Amygdala (tissue), 56 donors: Measurements from ENCODE around the gene KRTAP12-1.
"Not testable (repeated sequence)": the region's sequence is repeated elsewhere in the genome, so short reads cannot be mapped to it uniquely, and the experiment has no call there.

Experiments used
- DNase-seq, 56 donors: peaks; one replicate each; lab custom pipeline; 2025; lab: John Stamatoyannopoulos, UW

The KRTAP12-1 gene

DNA sequence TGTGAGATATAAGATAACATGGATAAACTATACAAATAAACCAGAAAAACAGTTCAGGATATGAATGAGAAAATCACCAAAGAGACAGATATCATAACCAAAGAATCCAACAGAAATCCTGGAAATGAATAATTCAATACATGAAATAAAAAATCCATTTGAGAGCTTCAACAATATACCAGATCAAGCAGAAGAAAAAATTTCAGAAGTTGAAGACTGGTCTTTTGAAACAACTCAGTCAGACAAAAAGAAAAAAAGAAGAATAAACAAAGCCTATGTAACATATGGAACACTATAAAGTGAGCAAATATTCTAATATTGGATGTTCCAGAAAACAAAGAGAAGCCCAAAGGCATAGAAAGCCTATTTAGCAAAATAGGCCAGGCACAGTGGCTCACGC lies 10.1 kb downstream of the KRTAP12-1 start:
- no peak for DNase-seq

DNA sequence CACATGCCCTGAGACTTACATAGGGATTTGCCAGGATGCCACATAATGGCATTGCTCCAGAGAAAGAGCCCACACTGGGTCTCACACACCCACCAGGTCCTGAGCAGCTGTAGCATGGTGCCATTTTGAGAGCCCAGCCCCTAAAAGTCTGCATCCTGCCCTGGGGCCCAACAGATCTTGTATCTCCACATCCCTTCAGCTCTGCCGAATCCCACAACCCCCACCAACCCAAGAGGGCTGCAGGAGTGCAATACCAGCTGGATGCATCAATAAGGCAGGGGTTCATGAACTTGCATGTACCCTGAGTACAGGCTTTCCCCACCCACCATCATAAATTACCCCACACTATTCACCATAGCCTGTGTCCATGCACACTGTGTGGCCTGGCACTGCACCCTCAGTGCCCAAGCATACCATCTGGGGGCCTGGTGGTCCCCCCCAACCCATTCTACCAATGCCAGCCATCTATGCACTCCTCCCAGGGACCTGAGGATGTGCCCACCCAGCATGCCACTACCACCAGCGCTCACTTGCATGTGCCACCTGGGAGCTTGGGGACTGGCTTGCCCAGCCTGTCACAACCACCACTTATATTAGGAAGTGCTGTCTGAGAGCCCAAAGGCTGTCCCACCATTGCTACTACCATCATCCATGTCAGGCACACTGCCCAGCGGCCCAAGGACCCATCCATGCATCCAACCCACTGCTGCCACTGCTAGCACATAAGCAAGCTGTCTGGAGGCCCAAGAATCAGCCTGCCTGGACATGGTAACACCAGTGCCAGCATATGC lies 11.1 kb downstream of the KRTAP12-1 start:
- DNase-seq: no peak

DNA sequence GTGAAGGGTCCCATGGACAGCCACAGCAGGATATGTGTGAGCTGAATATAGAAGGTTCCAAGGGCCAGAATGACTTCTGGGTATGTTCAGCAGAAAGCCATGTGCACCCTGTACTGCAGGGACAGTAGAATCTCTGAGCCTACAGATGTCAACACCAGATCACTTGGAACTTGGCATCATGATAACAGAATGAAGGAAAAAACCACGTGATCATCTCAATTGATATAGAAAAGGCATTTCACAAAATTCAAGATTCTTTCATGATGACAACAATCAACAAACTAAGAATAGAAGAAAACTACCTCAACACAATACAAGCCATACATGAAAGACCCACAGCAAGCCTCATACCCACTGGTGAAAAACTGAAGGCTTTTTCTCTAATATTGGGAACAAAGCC lies 14.4 kb downstream of the KRTAP12-1 start:
- no peak for DNase-seq

DNA sequence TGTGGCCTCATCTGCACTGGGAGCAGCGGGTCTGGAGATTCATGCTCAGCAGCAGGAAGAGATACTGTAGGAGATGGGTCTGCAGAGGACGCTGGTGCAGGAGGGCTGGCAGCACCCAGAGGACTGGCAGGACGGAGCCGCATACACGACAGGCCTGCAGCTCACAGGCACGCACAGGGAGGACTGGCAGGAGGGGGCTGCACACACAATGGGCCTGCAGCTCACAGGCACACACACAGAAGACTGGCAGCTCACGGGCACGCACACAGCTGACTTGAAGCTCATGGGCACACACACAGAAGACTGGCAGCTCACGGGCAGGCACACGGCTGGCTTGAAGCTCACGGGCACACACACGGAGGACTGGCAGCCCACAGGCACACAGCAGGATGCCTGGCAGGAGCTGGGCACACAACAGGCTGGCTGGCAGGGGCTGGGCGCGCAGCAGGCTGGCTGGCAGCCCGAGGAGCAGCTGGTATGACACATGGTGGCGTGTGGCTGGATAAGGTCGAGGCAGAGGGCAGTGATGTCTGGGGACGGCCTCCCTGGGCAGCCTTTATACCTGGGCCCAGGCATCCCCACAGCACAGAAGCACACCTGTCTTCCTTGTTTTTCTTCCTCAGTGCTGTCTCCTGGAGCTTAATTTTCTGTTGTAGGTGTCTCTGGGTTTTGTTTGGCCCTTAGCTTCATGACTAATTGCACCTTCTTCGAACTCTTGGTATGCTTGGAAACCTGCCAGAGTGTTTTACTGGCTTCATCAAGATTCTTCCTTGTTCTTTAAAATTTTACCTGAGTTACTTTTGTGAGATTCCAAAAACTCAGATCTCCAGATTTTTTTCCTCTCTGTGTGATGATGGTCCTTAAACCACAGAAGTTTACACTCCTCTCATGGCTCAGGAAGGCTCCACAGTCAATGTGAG lies 15.3 kb downstream of the KRTAP12-1 start, which contains the start of gene KRTAP12-2:
Gene KRTAP12-2, minus strand, starts transcription at position 527 of the 920 bp plus-strand sequence. Its CDS starts 41 bp downstream, at position 486.
- DNase-seq: no peak

DNA sequence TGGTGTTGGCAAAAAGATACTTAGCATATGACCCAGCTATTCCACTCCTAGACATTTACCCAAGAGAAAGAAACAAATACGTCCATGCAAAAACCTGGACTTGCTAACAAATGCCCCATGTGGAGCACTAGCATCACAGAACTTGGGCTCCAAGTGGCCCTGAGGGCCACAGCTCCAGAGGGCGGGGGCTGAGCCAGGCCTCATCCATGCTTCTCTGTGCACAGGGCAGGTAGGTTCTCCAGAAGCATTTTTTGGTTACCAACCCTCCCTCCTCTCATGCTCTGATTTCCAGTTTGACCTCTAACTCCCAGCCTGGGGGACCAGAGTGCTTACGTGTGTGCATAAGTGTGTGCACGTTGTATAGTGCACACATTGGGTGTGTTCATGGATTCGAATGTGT lies 17.3 kb downstream of the KRTAP12-1 start:
- DNase-seq: no peak

DNA sequence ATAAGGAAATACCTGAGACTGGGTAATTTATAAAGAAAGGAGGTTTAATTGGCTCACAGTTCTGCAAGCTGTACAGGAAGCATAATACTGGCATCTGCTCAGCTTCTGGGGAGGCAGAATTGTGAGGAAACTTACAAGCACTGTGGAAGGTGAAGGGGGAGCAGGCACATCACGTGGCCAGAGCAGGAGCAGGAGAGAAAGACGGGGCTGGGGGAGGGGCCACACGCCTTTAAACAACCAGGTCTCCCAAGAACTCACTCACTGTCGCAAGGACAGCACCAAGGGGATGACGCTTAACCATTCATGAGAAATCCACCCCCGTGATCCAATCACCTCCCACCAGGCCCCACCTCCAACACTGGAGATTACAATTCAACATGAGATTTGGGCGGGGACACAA lies 20.4 kb downstream of the KRTAP12-1 start:
- not testable (repeated sequence) for DNase-seq

DNA sequence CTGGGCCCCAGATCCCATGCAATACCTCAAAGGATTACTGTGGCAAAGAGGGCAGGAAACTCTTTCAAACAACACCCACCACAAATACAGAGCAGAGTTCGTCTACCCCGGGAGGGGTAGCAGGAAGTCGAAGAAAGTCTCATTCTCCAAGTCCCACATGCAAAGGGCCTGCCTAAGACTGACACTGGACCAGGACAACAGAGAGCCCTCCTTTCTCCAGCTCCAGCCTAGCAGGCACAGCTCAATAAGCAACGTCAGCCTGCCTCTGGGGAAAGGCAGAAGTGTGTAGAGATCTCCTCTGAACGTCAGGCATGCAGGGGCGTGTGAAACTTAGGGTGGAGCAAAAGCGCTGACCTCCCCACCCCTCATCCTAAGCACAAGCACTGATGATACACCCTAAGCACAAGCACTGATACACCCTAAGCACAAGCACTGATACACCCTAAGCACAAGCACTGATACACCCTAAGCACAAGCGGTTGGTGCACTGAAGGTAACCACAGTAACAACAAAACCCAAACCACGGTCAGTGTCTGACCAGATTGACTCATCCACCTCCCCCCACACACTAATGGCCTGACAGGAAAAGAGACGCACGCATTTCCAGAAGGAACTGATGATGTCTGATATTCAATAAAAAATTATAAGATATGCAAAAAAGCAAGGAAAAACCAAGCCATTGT lies 22.9 kb downstream of the KRTAP12-1 start:
- no peak for DNase-seq

DNA sequence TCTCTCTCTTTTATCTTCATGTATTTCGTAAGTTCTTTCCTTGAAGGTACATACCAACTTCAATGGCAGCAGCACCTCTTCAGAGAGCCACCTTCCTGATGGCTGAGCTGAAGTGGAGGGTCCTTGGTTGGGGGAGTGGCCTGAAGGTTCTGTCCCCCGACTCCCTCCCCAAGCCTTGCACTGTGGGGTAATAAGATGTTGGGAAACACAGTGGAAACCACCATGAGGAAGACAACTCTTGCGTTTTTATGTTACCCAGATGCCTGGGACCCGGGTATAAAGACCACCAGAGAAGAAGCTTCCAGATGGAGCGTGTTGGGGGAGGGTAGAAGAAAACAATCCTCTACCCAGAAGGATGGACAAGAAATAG lies 23.4 kb downstream of the KRTAP12-1 start:
- no peak for DNase-seq

DNA sequence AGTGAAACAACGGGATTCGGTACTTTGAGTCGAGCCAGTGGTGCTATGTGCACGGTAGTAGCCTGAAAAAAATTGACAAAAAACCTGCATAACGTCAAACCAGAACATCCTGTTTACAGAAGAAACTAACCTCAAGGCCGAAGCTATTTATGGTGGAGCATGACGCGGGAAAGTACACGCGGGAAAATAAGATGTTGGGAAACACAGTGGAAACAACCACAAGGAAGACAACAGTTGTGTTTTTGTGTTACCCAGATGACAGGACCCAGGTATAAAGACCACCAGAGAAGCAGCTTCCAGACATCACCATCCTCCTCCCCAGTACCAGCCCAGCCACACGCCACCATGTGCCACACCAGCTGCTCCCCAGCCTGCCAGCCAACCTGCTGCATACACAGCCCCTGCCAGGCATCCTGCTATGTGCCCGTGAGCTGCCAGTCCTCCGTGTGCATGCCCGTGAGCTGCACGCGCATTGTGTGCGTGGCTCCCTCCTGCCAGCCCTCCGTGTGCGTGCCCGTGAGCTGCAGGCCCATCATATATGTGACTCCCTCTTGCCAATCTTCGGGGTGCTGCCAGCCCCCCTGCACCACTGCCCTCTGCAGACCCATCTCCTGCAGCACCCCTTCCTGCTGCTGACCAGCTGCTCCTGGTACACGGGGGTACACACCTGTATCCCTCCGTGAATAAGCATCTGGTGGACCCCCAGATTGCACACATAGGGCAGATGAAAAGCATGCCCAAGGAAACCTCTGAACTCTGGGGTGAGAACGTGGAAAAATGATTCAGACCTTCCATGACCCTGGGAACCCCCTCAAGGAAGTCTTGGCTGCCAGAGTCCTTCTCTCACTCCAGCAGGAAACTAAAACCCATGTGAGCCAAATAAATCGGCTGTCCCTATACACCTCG lies 24.1 kb downstream of the KRTAP12-1 start, which contains the start of gene KRTAP12-3:
Gene KRTAP12-3, plus strand, starts transcription at position 298 of the 906 bp plus-strand sequence. Its CDS starts 48 bp downstream, at position 346.
- DNase-seq: no peak

DNA sequence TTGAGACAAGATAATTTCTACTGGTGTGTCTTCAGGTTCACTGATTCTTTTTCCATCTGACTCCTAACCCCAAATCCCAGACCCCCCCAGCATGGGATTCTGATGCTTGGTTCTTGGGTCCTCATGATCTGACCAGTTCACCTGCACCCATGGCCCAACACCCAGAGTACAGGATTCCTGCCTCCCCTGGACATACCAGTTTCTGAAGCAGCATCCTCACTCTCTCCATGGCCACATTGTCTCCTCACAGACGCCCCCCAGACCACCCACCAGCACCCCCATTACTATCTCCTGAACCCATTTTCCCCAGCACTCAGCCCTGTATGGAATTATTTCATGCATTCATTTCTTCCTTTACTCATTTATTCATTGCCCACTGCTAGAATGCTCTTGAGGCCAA lies 25.1 kb downstream of the KRTAP12-1 start:
- no peak for DNase-seq

DNA sequence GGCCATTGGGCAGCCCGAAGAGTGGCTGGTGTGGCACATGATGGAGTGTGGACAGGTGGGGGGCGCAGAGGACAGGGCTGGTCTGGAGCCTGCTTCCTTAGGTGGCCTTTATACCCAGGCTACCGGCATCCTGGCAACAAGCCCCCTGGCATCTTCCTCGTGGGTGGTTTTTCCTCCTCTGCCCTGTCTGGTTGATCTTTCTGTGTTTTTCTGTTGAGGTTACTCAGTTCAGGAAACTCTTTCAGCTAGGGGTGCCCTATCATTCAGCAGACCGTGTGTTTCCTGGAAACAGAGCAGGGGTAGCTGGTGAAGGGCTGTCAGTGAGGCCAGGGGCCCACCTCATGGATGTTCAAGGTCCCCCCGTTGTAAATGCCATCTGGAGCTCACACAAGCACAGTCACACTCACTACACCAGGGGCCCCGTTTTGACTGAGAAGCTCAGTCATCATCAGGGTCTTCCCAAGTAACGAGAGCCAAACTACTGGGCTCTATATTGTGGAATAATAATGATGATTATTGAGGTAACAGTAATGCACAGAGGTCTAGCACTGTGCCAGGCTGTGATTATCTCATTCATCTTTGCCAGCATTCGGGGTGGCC lies 27.3 kb downstream of the KRTAP12-1 start, which contains the start of gene KRTAP12-4:
Gene KRTAP12-4, minus strand, starts transcription at position 84 of the 600 bp plus-strand sequence. Its CDS starts 45 bp downstream, at position 39.
- DNase-seq: no peak

DNA sequence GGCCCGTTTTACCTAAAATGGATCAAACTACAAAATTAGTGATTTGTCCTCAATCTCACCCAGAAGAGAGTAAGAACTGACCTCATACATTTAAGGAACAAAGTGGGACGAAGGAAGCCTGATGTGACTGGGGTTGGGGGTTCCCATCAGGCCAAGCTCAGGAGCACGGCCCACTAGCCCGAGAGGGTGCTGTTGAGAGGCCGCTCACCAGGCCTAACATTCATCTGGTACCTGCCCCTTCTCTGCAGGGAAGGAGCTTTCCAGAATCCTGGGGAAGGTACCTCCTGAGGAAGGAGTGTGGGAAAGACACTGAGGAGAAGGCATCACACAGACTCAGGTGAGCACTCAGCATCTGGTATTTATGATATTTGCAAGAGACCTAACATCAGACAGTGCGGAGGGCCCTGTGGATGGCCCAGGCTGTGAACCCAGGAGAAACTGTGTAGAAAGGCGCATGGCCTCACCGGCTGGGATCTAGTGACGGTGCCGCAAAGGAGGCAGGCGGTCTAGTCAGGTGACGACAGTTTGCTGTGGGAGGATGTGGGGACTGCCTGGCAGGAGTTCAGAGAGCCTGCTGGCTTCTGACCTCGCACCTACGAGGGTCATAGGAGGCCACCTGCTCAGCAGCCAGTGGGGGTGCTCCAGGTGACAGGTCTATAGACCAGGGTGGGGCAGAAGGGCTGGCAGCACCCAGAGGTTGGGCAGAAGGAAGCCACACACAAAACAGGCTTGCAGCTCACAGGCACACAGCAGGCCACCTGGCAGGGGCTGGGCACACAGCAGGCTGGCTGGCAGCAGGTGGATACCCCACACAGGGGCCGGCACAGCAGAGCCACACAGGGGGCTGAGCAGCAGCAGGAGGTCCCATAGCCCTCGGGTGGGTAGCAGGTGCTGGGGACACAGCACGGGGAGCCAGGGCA lies 28.0 kb downstream of the KRTAP12-1 start:
- no peak for DNase-seq

DNA sequence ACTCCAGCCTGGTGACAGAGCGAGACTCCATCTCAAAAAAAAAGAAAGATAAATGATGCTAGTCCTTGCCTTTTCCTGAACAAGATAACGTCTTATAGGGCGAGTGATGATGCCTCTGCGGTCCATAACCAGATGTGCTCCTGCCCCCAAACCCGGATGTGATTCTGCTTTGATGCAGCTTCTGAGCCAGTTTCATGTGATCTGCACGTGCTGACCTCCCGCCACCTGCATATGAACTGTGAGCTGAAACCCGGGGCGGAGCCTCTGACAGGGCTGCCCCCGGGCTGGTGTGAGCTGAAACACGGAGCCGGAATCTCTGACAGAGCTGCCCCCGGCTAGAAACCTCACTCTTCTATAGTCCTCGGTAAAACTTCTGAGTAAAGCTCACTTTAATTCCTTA lies 28.8 kb downstream of the KRTAP12-1 start:
- no peak for DNase-seq

DNA sequence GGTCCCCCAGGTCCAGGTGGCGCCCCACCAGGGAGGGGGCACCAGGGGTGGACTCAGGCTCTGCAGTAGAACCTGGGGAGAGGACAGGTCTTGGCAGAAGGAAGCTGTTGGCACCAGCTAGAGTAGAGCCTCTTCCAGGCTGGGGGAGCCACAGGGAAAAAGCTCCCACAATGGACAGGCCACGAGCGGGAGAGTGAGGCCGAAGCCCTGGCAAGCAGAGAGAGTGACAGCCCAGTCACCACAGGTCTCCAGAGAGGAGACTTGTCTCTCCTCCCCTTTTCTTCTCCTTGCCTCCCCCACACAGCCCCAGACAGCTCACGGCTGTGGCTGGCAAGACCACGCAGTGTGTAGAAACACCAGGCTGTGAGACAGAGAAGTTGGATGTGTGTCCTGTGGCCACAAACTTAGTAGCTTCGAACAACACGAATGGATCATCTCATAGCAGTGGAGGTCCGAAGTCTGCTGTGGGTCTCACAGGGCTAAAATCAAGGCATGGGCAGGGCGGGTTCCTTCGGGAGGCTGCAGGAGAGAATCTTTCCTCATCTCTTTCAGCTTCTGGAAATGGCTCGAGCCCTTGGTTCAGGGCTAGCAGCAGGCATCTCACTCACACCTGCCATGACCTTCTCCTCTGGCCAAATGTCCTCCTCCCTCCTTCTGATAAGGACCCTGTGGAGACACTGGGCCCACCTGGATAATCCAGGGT lies 30.8 kb downstream of the KRTAP12-1 start:
- no peak for DNase-seq

DNA sequence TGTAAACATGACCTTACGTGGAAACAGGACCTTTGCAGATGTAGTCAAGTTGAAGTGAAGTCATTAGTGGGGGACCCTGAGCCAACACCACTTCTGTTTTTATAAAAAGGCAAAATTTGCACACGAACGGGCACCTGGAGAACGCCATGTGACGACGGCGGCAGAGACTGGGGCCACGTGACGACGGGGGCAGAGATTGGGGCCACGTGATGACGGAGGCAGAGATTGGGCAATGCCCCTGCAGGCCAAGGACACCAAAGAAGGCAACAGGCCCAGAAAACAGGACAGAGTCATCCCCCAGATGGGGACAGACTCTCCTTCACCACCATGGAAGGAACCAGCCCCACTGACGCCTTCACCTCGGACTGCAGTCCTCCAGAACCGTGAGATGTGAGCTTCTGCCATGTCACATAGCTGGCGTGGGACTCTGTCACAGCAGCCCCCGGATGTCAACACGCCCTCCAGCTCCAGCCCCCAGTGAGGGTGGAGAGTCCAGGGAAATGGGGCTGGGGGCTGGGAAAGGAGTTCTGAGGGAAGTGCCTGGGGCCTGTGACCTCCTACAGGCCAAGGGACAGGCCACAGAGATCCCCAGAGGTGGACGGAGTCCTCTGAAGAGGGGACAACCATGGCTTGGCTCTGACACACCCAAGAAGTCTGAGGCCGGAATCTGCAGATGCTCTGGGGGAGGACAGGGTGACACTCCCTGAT lies 31.5 kb downstream of the KRTAP12-1 start:
- DNase-seq: no peak

DNA sequence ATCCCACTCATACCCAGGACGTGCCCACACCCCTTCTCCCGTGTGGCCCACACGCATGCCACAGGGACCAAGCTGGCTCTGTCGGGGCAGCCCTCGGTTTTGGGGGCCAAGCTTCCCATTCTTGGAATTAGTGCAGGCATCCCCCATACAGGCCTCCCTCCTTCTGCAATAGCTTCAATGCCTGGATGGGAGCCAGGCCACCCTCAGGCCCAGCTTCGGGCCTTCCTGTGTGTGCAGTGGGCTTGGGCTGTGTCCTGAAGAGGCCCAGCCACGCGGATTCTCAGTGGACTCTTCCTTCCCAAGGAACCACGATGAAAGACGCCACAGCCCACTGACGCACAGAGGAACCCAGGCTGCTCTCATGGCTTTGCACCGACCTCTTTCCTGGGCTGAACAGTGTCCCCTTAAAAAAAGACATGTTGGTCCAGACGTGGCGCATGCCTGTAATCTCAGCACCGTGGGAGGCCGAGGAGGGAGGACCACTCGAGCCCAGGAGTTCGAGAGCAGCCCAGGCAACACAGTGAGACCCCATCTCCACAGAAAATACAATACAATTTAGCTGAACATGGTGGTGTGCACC lies 32.4 kb downstream of the KRTAP12-1 start:
- no peak for DNase-seq
